ENCODE measurements around the gene HSD3B2.

GRCh38 chr1:119446321-119446720 is 31.4 kb downstream of the HSD3B2 start:
- TF ChIP-seq POLR2A (IDR thresholded peaks at IDR 0.05; ENCODE audit: low read length): no peak
- no peak for TF ChIP-seq GATA1 (IDR thresholded peaks at IDR 0.05; ENCODE audit: low read depth, low read length)
